Measurements from ENCODE around the gene SLC52A3. TPM values are rescaled to one million over a fixed set of nuclear protein-coding genes. Genes with fewer than 3 reads are reported as not detected.
"Not testable (repeated sequence)": the region's sequence is repeated elsewhere in the genome, so short reads cannot be mapped to it uniquely, and the experiment has no call there.

SLC52A3 gene
- total and polyA plus RNA-seq, 4 donors, result 0.06 to 0.08 (median 0.06) TPM; not detected in 1

DNA sequence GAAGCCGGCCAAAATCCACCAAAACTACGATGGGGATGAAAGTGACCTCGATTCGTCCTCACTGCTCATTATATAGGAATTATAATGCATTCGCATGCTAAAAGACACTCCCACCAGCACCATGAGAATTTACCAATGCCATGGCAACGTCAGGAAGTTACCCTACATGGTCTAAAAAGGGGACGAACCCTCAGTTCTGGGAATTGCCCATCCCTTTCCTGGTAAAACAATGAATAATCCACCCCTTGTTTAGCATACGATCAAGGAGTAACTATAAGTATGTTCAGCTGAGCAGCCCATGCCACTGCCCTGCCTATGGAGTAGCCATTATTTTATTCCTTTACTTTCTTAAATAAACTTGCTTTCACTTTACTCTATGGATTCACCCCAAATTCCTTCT is 45.1 kb upstream of the SLC52A3 start:
- H3K9me3 ChIP-seq (ENCODE audit: control insufficient read depth in 4 of 4, low read length in 3 of 4), result no peaks in the 10 kb centered on the region
- WGBS, result 51% methylated on average over 8 of the region's 8 CpGs
- no peak overlapping the region for H3K27ac ChIP-seq (ENCODE audit: low read depth in 1 of 2, low read length in 2 of 2)
- DNase-seq (ENCODE audit: low spot score), result no peak
- no peak for TF ChIP-seq FOXA2 (IDR thresholded peaks at IDR 0.05)
- TF ChIP-seq NR2F2 (IDR thresholded peaks at IDR 0.05), result no peak
- H3K4me1 ChIP-seq (ENCODE audit: control insufficient read depth in 4 of 4, insufficient read depth in 4 of 4, low read length in 3 of 4), result no peaks in the 10 kb centered on the region
- no peak overlapping the region for H3K9ac ChIP-seq (ENCODE audit: low read depth in 1 of 2, low read length in 2 of 2)
- no peaks in the 10 kb centered on the region for H3K36me3 ChIP-seq (ENCODE audit: control insufficient read depth in 4 of 4, insufficient read depth in 3 of 4, low read depth in 1 of 4, low read length in 3 of 4)
- no peak overlapping the region for H3K4me3 ChIP-seq (ENCODE audit: low read depth in 1 of 3, low read length in 3 of 3)
- peaks cover 0 to 3% (median 0%) of the 10 kb centered on the region in 4 donors for H3K27me3 ChIP-seq (ENCODE audit: control insufficient read depth in 4 of 4, insufficient read depth in 4 of 4, low read length in 3 of 4)

GRCh38 chr20:812435-812814 is 44.1 kb upstream of the SLC52A3 start:
- H3K9me3 ChIP-seq (ENCODE audit: control insufficient read depth in 4 of 4, low read length in 3 of 4); H3K4me3 ChIP-seq (ENCODE audit: low read depth in 1 of 3, low read length in 3 of 3); DNase-seq (ENCODE audit: low spot score); H3K27me3 ChIP-seq (ENCODE audit: control insufficient read depth in 4 of 4, insufficient read depth in 4 of 4, low read length in 3 of 4); H3K36me3 ChIP-seq (ENCODE audit: control insufficient read depth in 4 of 4, insufficient read depth in 3 of 4, low read depth in 1 of 4, low read length in 3 of 4); H3K9ac ChIP-seq (ENCODE audit: low read depth in 1 of 2, low read length in 2 of 2); H3K4me1 ChIP-seq (ENCODE audit: control insufficient read depth in 4 of 4, insufficient read depth in 4 of 4, low read length in 3 of 4); H3K27ac ChIP-seq (ENCODE audit: low read depth in 1 of 2, low read length in 2 of 2): not testable (repeated sequence)
- WGBS, result 41% methylated on average over 2 of the region's 2 CpGs

GRCh38 chr20:811776-812434 is 43.6 kb upstream of the SLC52A3 start:
- not testable (repeated sequence) for H3K4me1 ChIP-seq (ENCODE audit: control insufficient read depth in 4 of 4, insufficient read depth in 4 of 4, low read length in 3 of 4); H3K9ac ChIP-seq (ENCODE audit: low read depth in 1 of 2, low read length in 2 of 2); H3K4me3 ChIP-seq (ENCODE audit: low read depth in 1 of 3, low read length in 3 of 3); H3K36me3 ChIP-seq (ENCODE audit: control insufficient read depth in 4 of 4, insufficient read depth in 3 of 4, low read depth in 1 of 4, low read length in 3 of 4); H3K27me3 ChIP-seq (ENCODE audit: control insufficient read depth in 4 of 4, insufficient read depth in 4 of 4, low read length in 3 of 4); DNase-seq (ENCODE audit: low spot score); H3K9me3 ChIP-seq (ENCODE audit: control insufficient read depth in 4 of 4, low read length in 3 of 4); H3K27ac ChIP-seq (ENCODE audit: low read depth in 1 of 2, low read length in 2 of 2)
- WGBS, result 42% methylated on average over 13 of the region's 13 CpGs

GRCh38 chr20:805713-806112 is 37.4 kb upstream of the SLC52A3 start:
- H3K9me3 ChIP-seq (ENCODE audit: control insufficient read depth in 4 of 4, low read length in 3 of 4), result peaks cover 0 to 2% (median 0%) of the 10 kb centered on the region in 4 donors
- no peak for DNase-seq (ENCODE audit: low spot score)
- no peaks in the 10 kb centered on the region for H3K4me1 ChIP-seq (ENCODE audit: control insufficient read depth in 4 of 4, insufficient read depth in 4 of 4, low read length in 3 of 4)
- H3K27ac ChIP-seq (ENCODE audit: low read depth in 1 of 2, low read length in 2 of 2), result no peak overlapping the region
- H3K27me3 ChIP-seq (ENCODE audit: control insufficient read depth in 4 of 4, insufficient read depth in 4 of 4, low read length in 3 of 4), result peaks cover 0 to 7% (median 0%) of the 10 kb centered on the region in 4 donors
- no peaks in the 10 kb centered on the region for H3K36me3 ChIP-seq (ENCODE audit: control insufficient read depth in 4 of 4, insufficient read depth in 3 of 4, low read depth in 1 of 4, low read length in 3 of 4)
- H3K4me3 ChIP-seq (ENCODE audit: low read depth in 1 of 3, low read length in 3 of 3), result no peak overlapping the region
- TF ChIP-seq, protein P1, sequence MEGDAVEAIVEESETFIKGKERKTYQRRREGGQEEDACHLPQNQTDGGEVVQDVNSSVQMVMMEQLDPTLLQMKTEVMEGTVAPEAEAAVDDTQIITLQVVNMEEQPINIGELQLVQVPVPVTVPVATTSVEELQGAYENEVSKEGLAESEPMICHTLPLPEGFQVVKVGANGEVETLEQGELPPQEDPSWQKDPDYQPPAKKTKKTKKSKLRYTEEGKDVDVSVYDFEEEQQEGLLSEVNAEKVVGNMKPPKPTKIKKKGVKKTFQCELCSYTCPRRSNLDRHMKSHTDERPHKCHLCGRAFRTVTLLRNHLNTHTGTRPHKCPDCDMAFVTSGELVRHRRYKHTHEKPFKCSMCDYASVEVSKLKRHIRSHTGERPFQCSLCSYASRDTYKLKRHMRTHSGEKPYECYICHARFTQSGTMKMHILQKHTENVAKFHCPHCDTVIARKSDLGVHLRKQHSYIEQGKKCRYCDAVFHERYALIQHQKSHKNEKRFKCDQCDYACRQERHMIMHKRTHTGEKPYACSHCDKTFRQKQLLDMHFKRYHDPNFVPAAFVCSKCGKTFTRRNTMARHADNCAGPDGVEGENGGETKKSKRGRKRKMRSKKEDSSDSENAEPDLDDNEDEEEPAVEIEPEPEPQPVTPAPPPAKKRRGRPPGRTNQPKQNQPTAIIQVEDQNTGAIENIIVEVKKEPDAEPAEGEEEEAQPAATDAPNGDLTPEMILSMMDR (IDR thresholded peaks at IDR 0.05; ENCODE audit: low read depth, low read length, missing input control), result no peak
- TF ChIP-seq FOXA1 (IDR thresholded peaks at IDR 0.05), result no peak
- TF ChIP-seq, protein P2, sequence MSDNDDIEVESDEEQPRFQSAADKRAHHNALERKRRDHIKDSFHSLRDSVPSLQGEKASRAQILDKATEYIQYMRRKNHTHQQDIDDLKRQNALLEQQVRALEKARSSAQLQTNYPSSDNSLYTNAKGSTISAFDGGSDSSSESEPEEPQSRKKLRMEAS (IDR thresholded peaks at IDR 0.05), result no peak
- TF ChIP-seq JUND (IDR thresholded peaks at IDR 0.05), result no peak
- no peak for TF ChIP-seq HNF4A (conservative IDR thresholded peaks at IDR 0.05)
- no peak for TF ChIP-seq ATF3 (IDR thresholded peaks at IDR 0.05)
- TF ChIP-seq SP1 (IDR thresholded peaks at IDR 0.05), result no peak
- H3K9ac ChIP-seq (ENCODE audit: low read depth in 1 of 2, low read length in 2 of 2), result no peak overlapping the region
- 42% methylated on average over 1 of the region's 1 CpG for WGBS
